PC-9 (cell line): ENCODE results near the gene TPI1.

Experiments
- CTCF ChIP-seq: fragments of 200-600 bp; sonication (generic); conservative IDR thresholded peaks from 2 replicates; pipeline ENCODE4 v1.6.1; 2017; ENCODE audit warnings: mixed run types, antibody characterized with exemption, mild to moderate bottlenecking, moderate library complexity
- EZH2 ChIP-seq: fragments of 200-600 bp; sonication (generic); IDR thresholded peaks from 2 replicates; pipeline ENCODE4 v1.8.0; 2017; ENCODE audit warnings: antibody characterized with exemption, low read depth

GRCh38 chr12:6872073-6873048 is 5.0 kb downstream of the TPI1 start:
- TF ChIP-seq CTCF (peak; percentile 95), EZH2 (no peak)
